ENCODE data around the gene ZNF428. TPM values are rescaled to one million over a fixed set of nuclear protein-coding genes. Genes with fewer than 3 reads are reported as not detected.

The ZNF428 gene
- total RNA-seq, 2 experiments from 2014 or later = 28.5 to 98.1 TPM

DNA sequence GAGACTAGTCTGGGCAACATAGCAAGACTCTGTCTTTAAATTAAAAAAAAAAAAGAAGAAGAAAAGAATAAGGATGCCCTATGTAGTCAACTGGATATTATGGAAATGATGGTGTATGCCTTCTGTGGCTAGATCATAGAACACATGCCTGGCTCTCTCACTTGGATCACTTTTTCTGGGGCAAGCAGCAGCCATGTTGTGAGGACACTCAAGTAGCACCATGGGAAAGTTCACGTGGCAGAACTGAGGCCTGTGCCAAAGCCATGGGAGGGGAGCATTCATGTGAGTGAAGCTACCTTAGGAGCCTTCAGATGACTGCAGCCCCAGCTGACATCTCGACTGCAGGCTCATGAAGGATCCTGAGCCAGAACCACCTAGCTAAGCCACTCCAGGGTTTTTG is 38.6 kb upstream of the ZNF428 start:
- H4K20me1 ChIP-seq (ENCODE audit: insufficient read depth, low read length) = no peaks in the 10 kb centered on the region

GRCh38 chr19:43656436-43656835 is 37.0 kb upstream of the ZNF428 start:
- Histone ChIP-seq H3K4me1 (ENCODE audit: insufficient read depth, low read length, poor library complexity, severe bottlenecking) (no peaks in the 10 kb centered on the region), H3K79me2 (ENCODE audit: insufficient read depth, low read depth, low read length) (no peaks in the 10 kb centered on the region), H2AFZ (ENCODE audit: low read length) (no peak overlapping the region), H4K20me1 (ENCODE audit: insufficient read depth, low read length) (no peaks in the 10 kb centered on the region), H3K9me2 (ENCODE audit: insufficient read depth, low read length) (no peaks in the 10 kb centered on the region), H3K27ac (ENCODE audit: low read depth, low read length, poor library complexity, severe bottlenecking) (no peak overlapping the region), H3K4me3 (ENCODE audit: low read depth, low read length, poor library complexity, severe bottlenecking) (no peak overlapping the region), H3K36me3 (ENCODE audit: insufficient read depth, low read length) (no peaks in the 10 kb centered on the region), H3K9me3 (ENCODE audit: low read length) (no peaks in the 10 kb centered on the region), H3K4me2 (ENCODE audit: low read length) (no peak overlapping the region)
- intact Hi-C loops (cut with micrococcal nuclease; ENCODE audit: unreplicated experiment) = no loop called here
- POLR2A ChIA-PET = interaction anchor here (0.6 kb wide), 1 partner anchor 12 kb away, joined by 3 read pairs; no protein-coding TSS in a partner anchor
- DNase-seq (ENCODE audit: low spot score) = no peak
- no TSS peak for BruUV-seq (replicated peaks)
- CTCF ChIA-PET (ENCODE audit: unreplicated experiment) = no interaction called here
- TF ChIP-seq EZH2phosphoT487 (IDR thresholded peaks at IDR 0.05; ENCODE audit: borderline replicate concordance, low read depth, low read length) = no peak
- TF ChIP-seq, protein P1, sequence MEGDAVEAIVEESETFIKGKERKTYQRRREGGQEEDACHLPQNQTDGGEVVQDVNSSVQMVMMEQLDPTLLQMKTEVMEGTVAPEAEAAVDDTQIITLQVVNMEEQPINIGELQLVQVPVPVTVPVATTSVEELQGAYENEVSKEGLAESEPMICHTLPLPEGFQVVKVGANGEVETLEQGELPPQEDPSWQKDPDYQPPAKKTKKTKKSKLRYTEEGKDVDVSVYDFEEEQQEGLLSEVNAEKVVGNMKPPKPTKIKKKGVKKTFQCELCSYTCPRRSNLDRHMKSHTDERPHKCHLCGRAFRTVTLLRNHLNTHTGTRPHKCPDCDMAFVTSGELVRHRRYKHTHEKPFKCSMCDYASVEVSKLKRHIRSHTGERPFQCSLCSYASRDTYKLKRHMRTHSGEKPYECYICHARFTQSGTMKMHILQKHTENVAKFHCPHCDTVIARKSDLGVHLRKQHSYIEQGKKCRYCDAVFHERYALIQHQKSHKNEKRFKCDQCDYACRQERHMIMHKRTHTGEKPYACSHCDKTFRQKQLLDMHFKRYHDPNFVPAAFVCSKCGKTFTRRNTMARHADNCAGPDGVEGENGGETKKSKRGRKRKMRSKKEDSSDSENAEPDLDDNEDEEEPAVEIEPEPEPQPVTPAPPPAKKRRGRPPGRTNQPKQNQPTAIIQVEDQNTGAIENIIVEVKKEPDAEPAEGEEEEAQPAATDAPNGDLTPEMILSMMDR (conservative IDR thresholded peaks at IDR 0.05; ENCODE audit: low read length) = no peak

More for the DNA sequence above, 38.6 kb upstream of the ZNF428 start:
- H3K79me2 ChIP-seq (ENCODE audit: insufficient read depth, low read depth, low read length) = no peaks in the 10 kb centered on the region
- H2AFZ ChIP-seq (ENCODE audit: low read length) = no peak overlapping the region
- H3K36me3 ChIP-seq (ENCODE audit: insufficient read depth, low read length) = no peaks in the 10 kb centered on the region
- DNase-seq (ENCODE audit: low spot score) = no peak
- TF ChIP-seq EZH2phosphoT487 (IDR thresholded peaks at IDR 0.05; ENCODE audit: borderline replicate concordance, low read depth, low read length) = no peak
- TF ChIP-seq, protein P1 (conservative IDR thresholded peaks at IDR 0.05; ENCODE audit: low read length) = no peak
- no peaks in the 10 kb centered on the region for H3K9me2 ChIP-seq (ENCODE audit: insufficient read depth, low read length)
- no peak overlapping the region for H3K27ac ChIP-seq (ENCODE audit: low read depth, low read length, poor library complexity, severe bottlenecking)
- intact Hi-C loops (cut with micrococcal nuclease; ENCODE audit: unreplicated experiment) = no loop called here
- POLR2A ChIA-PET = no interaction called here
- no peak overlapping the region for H3K4me3 ChIP-seq (ENCODE audit: low read depth, low read length, poor library complexity, severe bottlenecking)
- no peak overlapping the region for H3K4me2 ChIP-seq (ENCODE audit: low read length)
- CTCF ChIA-PET (ENCODE audit: unreplicated experiment) = no interaction called here
- no peaks in the 10 kb centered on the region for H3K9me3 ChIP-seq (ENCODE audit: low read length)
- no peaks in the 10 kb centered on the region for H3K4me1 ChIP-seq (ENCODE audit: insufficient read depth, low read length, poor library complexity, severe bottlenecking)
- BruUV-seq (replicated peaks) = no TSS peak

DNA sequence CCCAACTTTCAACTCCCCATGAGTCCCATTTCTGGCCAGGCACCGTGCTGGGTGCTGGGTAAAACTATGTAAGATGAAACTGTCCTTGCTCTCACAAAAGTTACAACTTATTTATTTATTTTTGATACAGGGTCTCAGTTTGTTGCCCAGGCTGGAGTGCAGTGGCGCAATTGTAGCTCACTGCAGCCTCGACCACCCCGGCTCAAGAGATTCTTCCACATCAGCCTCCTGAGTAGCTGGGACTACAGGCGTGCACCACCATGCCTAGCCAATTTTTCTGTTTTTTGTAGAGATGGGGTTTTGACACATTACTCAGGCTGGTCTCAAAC is 33.1 kb upstream of the ZNF428 start:
- CTCF ChIA-PET (ENCODE audit: unreplicated experiment) = interaction anchor here (1.0 kb wide), 1 partner anchor 16 kb away, joined by 3 read pairs; no protein-coding TSS in a partner anchor
- intact Hi-C loops (cut with micrococcal nuclease; ENCODE audit: unreplicated experiment) = no loop called here
- no peaks in the 10 kb centered on the region for H3K9me2 ChIP-seq (ENCODE audit: insufficient read depth, low read length)
- DNase-seq (ENCODE audit: low spot score) = no peak
- H4K20me1 ChIP-seq (ENCODE audit: insufficient read depth, low read length) = no peaks in the 10 kb centered on the region
- H3K27ac ChIP-seq (ENCODE audit: low read depth, low read length, poor library complexity, severe bottlenecking) = no peak overlapping the region
- no peak overlapping the region for H3K4me3 ChIP-seq (ENCODE audit: low read depth, low read length, poor library complexity, severe bottlenecking)
- H2AFZ ChIP-seq (ENCODE audit: low read length) = peak overlapping the region; percentile 88; the same call in 1 of the 2 replicates
- no peaks in the 10 kb centered on the region for H3K9me3 ChIP-seq (ENCODE audit: low read length)
- no peaks in the 10 kb centered on the region for H3K4me1 ChIP-seq (ENCODE audit: insufficient read depth, low read length, poor library complexity, severe bottlenecking)
- no peak overlapping the region for H3K4me2 ChIP-seq (ENCODE audit: low read length)
- TF ChIP-seq, protein P1 (conservative IDR thresholded peaks at IDR 0.05; ENCODE audit: low read length) = peak; percentile 6; the same call in 1 of the 2 replicates
- TF ChIP-seq EZH2phosphoT487 (IDR thresholded peaks at IDR 0.05; ENCODE audit: borderline replicate concordance, low read depth, low read length) = no peak
- POLR2A ChIA-PET = interaction anchor here (1.0 kb wide), 1 partner anchor 13 kb away, joined by 4 read pairs; no protein-coding TSS in a partner anchor
- H3K79me2 ChIP-seq (ENCODE audit: insufficient read depth, low read depth, low read length) = no peaks in the 10 kb centered on the region
- BruUV-seq (replicated peaks) = no TSS peak
- H3K36me3 ChIP-seq (ENCODE audit: insufficient read depth, low read length) = no peaks in the 10 kb centered on the region
